Measurements from ENCODE around the gene HILPDA.
A peak's percentile ranks its signal among the peaks of the same experiment; 100 is the strongest.

The HILPDA gene

GRCh38 chr7:128434413-128435326 is 21.0 kb upstream of the HILPDA start:
- Histone ChIP-seq H3K4me3 (ENCODE audit: low read depth, low read length) (no peak overlapping the region), H3K36me3 (ENCODE audit: control insufficient read depth, insufficient read depth, low read length) (no peaks in the 10 kb centered on the region), H3K27me3 (ENCODE audit: control insufficient read depth, insufficient read depth, low read length) (no peaks in the 10 kb centered on the region), H3K9ac (ENCODE audit: low read depth, low read length) (no peak overlapping the region), H3K9me3 (ENCODE audit: control insufficient read depth, insufficient read depth, low read length) (no peaks in the 10 kb centered on the region), H3K4me1 (ENCODE audit: control insufficient read depth, insufficient read depth, low read length) (peaks cover 27% of the 10 kb centered on the region), H3K27ac (ENCODE audit: low read depth, low read length) (peak overlapping the region; percentile 85)

DNA sequence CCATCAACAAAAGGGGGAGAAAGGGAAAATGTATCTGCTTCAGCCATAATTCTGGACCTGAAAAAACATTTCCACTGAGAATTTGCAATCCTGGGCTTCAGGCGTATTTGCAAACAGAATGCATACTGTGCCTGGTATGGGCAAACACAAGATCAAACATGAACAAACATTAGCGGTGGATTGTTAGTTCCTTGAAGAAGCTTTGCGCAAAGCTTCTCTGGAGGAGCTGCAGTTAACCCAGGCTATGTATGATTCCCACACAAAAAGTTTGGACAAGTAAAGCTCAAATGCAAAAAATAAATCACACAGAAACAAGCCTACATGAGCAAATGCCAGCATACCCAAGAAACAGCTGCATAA is 20.4 kb upstream of the HILPDA start:
- no peak overlapping the region for H3K4me3 ChIP-seq (ENCODE audit: low read depth, low read length)
- no peaks in the 10 kb centered on the region for H3K9me3 ChIP-seq (ENCODE audit: control insufficient read depth, insufficient read depth, low read length)
- H3K36me3 ChIP-seq (ENCODE audit: control insufficient read depth, insufficient read depth, low read length): no peaks in the 10 kb centered on the region
- peaks cover 27% of the 10 kb centered on the region for H3K4me1 ChIP-seq (ENCODE audit: control insufficient read depth, insufficient read depth, low read length)
- H3K9ac ChIP-seq (ENCODE audit: low read depth, low read length): no peak overlapping the region
- H3K27ac ChIP-seq (ENCODE audit: low read depth, low read length): peak overlapping the region; percentile 85
- H3K27me3 ChIP-seq (ENCODE audit: control insufficient read depth, insufficient read depth, low read length): no peaks in the 10 kb centered on the region

DNA sequence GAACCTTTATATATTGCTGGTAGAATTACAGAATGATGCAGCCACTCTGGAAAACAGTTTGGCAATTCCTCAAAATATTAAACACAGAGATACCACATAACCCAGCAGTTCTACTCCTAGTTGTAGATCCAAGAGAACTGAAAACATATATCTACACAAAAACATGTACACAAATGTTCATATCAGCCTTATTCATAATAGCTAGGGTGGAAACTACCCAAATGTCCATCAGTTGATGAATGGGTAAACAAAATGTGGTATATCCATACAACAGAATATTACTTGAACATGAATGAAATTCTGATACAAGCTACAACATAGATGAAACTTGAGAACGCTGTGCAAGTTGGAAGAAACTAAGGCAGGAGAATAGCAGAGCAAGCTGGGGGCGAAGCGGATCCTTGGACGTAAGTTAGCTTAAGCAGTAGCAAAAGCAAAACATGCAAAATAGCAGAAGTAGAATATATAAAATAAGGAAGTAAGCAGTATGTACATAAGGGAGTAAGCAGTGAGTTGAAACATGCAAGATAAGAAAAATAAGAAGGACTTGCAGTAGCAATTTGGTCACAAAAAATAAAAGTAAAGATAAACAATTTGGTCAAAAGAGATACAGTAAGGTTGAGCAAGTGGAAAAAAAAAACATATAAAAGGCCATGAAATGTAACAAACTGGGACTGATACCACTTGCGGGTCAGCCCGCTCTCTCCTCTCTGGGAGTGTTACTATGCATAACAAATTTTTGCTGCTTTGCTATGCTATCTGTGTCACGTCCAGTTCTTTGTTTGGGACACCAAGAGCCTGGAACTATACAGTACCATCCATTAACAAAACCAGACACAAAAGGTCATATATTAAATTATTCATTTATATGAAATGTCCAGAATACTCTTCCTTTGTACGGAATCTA is 18.0 kb upstream of the HILPDA start:
- Histone ChIP-seq H3K9ac (ENCODE audit: low read depth, low read length) (no peak overlapping the region), H3K4me3 (ENCODE audit: low read depth, low read length) (no peak overlapping the region), H3K27ac (ENCODE audit: low read depth, low read length) (no peak overlapping the region), H3K4me1 (ENCODE audit: control insufficient read depth, insufficient read depth, low read length) (peaks cover 14% of the 10 kb centered on the region), H3K9me3 (ENCODE audit: control insufficient read depth, insufficient read depth, low read length) (no peaks in the 10 kb centered on the region), H3K27me3 (ENCODE audit: control insufficient read depth, insufficient read depth, low read length) (no peaks in the 10 kb centered on the region), H3K36me3 (ENCODE audit: control insufficient read depth, insufficient read depth, low read length) (no peaks in the 10 kb centered on the region)

DNA sequence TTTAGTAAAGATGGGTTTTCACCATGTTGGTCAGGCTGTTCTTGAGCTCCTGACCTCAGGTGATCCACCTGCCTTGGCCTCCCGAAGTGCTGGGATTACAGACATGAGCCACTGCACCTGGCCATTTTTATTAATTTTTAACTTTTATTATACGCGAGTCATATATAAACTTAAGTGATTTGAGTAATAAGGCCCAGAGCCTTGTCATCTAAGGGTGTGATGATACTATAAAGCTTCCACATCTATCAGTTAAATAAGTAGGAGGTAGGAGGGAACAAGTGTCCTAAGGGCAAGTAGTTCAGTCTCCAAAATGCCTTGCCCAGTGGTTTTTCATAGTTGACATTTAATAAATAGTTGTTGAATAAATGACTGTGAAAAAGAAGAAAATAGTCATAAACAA is 13.3 kb upstream of the HILPDA start:
- no peak overlapping the region for H3K4me3 ChIP-seq (ENCODE audit: low read depth, low read length)
- H3K27me3 ChIP-seq (ENCODE audit: control insufficient read depth, insufficient read depth, low read length): no peaks in the 10 kb centered on the region
- no peaks in the 10 kb centered on the region for H3K36me3 ChIP-seq (ENCODE audit: control insufficient read depth, insufficient read depth, low read length)
- no peaks in the 10 kb centered on the region for H3K4me1 ChIP-seq (ENCODE audit: control insufficient read depth, insufficient read depth, low read length)
- no peak overlapping the region for H3K9ac ChIP-seq (ENCODE audit: low read depth, low read length)
- no peaks in the 10 kb centered on the region for H3K9me3 ChIP-seq (ENCODE audit: control insufficient read depth, insufficient read depth, low read length)
- no peak overlapping the region for H3K27ac ChIP-seq (ENCODE audit: low read depth, low read length)

DNA sequence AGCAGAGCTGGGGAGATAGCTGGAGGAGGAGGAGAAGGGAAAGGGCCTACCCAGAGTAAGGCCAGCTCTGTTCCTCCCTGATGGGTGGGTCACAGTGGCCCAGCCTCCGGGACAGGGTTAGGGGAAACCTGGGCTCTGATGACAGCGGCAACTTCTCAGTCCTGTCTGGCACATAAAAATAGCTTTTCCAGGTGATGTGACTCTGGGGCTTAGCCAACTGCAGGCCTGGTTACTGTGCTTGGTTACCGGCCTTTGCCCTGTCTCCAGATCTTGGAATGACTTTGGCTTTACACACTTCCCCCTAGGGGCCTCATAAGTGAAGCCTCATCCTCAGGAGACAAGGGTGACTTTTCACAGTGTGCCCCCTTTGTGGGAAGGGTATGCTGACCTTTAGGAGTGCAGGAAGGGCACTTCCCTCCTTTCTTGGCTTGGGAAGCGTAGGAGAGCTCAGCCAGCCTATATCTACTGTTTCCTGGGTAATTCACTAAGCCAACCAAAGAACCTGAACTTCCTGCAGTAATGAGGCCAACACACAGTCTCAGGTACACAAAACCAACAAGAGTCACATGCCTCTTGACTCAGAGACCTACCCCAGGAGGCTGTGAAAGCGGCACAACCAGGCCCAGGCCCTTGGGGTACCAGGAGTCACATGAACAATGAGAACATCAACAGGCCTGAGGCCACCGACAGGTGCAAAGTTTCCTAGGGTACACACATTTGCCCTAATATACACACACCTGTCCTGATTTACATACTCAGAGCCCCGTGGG is 11.7 kb upstream of the HILPDA start:
- no peaks in the 10 kb centered on the region for H3K27me3 ChIP-seq (ENCODE audit: control insufficient read depth, insufficient read depth, low read length)
- no peak overlapping the region for H3K9ac ChIP-seq (ENCODE audit: low read depth, low read length)
- H3K4me3 ChIP-seq (ENCODE audit: low read depth, low read length): no peak overlapping the region
- no peaks in the 10 kb centered on the region for H3K4me1 ChIP-seq (ENCODE audit: control insufficient read depth, insufficient read depth, low read length)
- H3K9me3 ChIP-seq (ENCODE audit: control insufficient read depth, insufficient read depth, low read length): no peaks in the 10 kb centered on the region
- H3K36me3 ChIP-seq (ENCODE audit: control insufficient read depth, insufficient read depth, low read length): no peaks in the 10 kb centered on the region
- H3K27ac ChIP-seq (ENCODE audit: low read depth, low read length): no peak overlapping the region

GRCh38 chr7:128446306-128446705 is 9.4 kb upstream of the HILPDA start:
- Histone ChIP-seq H3K4me3 (ENCODE audit: low read depth, low read length) (no peak overlapping the region), H3K9me3 (ENCODE audit: control insufficient read depth, insufficient read depth, low read length) (no peaks in the 10 kb centered on the region), H3K9ac (ENCODE audit: low read depth, low read length) (no peak overlapping the region), H3K36me3 (ENCODE audit: control insufficient read depth, insufficient read depth, low read length) (no peaks in the 10 kb centered on the region), H3K4me1 (ENCODE audit: control insufficient read depth, insufficient read depth, low read length) (no peaks in the 10 kb centered on the region), H3K27ac (ENCODE audit: low read depth, low read length) (no peak overlapping the region), H3K27me3 (ENCODE audit: control insufficient read depth, insufficient read depth, low read length) (no peaks in the 10 kb centered on the region)

GRCh38 chr7:128447941-128448564 is 7.6 kb upstream of the HILPDA start:
- H3K9ac ChIP-seq (ENCODE audit: low read depth, low read length): no peak overlapping the region
- H3K4me3 ChIP-seq (ENCODE audit: low read depth, low read length): no peak overlapping the region
- H3K9me3 ChIP-seq (ENCODE audit: control insufficient read depth, insufficient read depth, low read length): no peaks in the 10 kb centered on the region
- no peaks in the 10 kb centered on the region for H3K27me3 ChIP-seq (ENCODE audit: control insufficient read depth, insufficient read depth, low read length)
- H3K27ac ChIP-seq (ENCODE audit: low read depth, low read length): no peak overlapping the region
- no peaks in the 10 kb centered on the region for H3K36me3 ChIP-seq (ENCODE audit: control insufficient read depth, insufficient read depth, low read length)
- H3K4me1 ChIP-seq (ENCODE audit: control insufficient read depth, insufficient read depth, low read length): peaks cover 8% of the 10 kb centered on the region

GRCh38 chr7:128448751-128449302 is 6.9 kb upstream of the HILPDA start:
- H3K9me3 ChIP-seq (ENCODE audit: control insufficient read depth, insufficient read depth, low read length): no peaks in the 10 kb centered on the region
- peaks cover 12% of the 10 kb centered on the region for H3K4me1 ChIP-seq (ENCODE audit: control insufficient read depth, insufficient read depth, low read length)
- no peaks in the 10 kb centered on the region for H3K27me3 ChIP-seq (ENCODE audit: control insufficient read depth, insufficient read depth, low read length)
- no peak overlapping the region for H3K27ac ChIP-seq (ENCODE audit: low read depth, low read length)
- no peak overlapping the region for H3K4me3 ChIP-seq (ENCODE audit: low read depth, low read length)
- no peak overlapping the region for H3K9ac ChIP-seq (ENCODE audit: low read depth, low read length)
- H3K36me3 ChIP-seq (ENCODE audit: control insufficient read depth, insufficient read depth, low read length): no peaks in the 10 kb centered on the region

GRCh38 chr7:128450409-128450808 is 5.3 kb upstream of the HILPDA start:
- no peak overlapping the region for H3K27ac ChIP-seq (ENCODE audit: low read depth, low read length)
- H3K9me3 ChIP-seq (ENCODE audit: control insufficient read depth, insufficient read depth, low read length): no peaks in the 10 kb centered on the region
- no peak overlapping the region for H3K4me3 ChIP-seq (ENCODE audit: low read depth, low read length)
- H3K9ac ChIP-seq (ENCODE audit: low read depth, low read length): no peak overlapping the region
- peaks cover 27% of the 10 kb centered on the region for H3K4me1 ChIP-seq (ENCODE audit: control insufficient read depth, insufficient read depth, low read length)
- H3K27me3 ChIP-seq (ENCODE audit: control insufficient read depth, insufficient read depth, low read length): no peaks in the 10 kb centered on the region
- H3K36me3 ChIP-seq (ENCODE audit: control insufficient read depth, insufficient read depth, low read length): no peaks in the 10 kb centered on the region

GRCh38 chr7:128450913-128451312 is 4.8 kb upstream of the HILPDA start:
- Histone ChIP-seq H3K27ac (ENCODE audit: low read depth, low read length) (no peak overlapping the region), H3K4me1 (ENCODE audit: control insufficient read depth, insufficient read depth, low read length) (peaks cover 28% of the 10 kb centered on the region), H3K4me3 (ENCODE audit: low read depth, low read length) (no peak overlapping the region), H3K9ac (ENCODE audit: low read depth, low read length) (no peak overlapping the region), H3K27me3 (ENCODE audit: control insufficient read depth, insufficient read depth, low read length) (no peaks in the 10 kb centered on the region), H3K9me3 (ENCODE audit: control insufficient read depth, insufficient read depth, low read length) (no peaks in the 10 kb centered on the region), H3K36me3 (ENCODE audit: control insufficient read depth, insufficient read depth, low read length) (no peaks in the 10 kb centered on the region)

Measured in HUES48 (cell line).